ENCODE data around the gene UBE4A. TPM values are rescaled to one million over a fixed set of nuclear protein-coding genes. Genes with fewer than 3 reads are reported as not detected.

UBE4A gene
- total RNA-seq, 1 experiment from 2014 or later: 106 TPM

- Histone ChIP-seq H3K27me3 (replicated peaks; ENCODE audit: control insufficient read depth, insufficient read depth, low read length) (no peaks in the 10 kb centered on the region), H3K4me3 (ENCODE audit: low read depth, low read length) (no peak overlapping the region), H3K4me1 (peaks cover 5% of the 10 kb centered on the region), H3K36me3 (ENCODE audit: control insufficient read depth, insufficient read depth, low read length) (peaks cover 8% of the 10 kb centered on the region), H3K9me3 (no peaks in the 10 kb centered on the region)
- POLR2A ChIA-PET: no interaction called here
- H3K36me3 Mint-ChIP-seq (ENCODE audit: insufficient read depth, unreplicated experiment): peaks cover 66% of the 10 kb centered on the region
- no peaks in the 10 kb centered on the region for H3K4me1 Mint-ChIP-seq (ENCODE audit: low read depth, unreplicated experiment)
- DNase-seq: no peak
- intact Hi-C loops (cut with micrococcal nuclease; ENCODE audit: unreplicated experiment): no loop called here
- TF ChIP-seq, protein P1, sequence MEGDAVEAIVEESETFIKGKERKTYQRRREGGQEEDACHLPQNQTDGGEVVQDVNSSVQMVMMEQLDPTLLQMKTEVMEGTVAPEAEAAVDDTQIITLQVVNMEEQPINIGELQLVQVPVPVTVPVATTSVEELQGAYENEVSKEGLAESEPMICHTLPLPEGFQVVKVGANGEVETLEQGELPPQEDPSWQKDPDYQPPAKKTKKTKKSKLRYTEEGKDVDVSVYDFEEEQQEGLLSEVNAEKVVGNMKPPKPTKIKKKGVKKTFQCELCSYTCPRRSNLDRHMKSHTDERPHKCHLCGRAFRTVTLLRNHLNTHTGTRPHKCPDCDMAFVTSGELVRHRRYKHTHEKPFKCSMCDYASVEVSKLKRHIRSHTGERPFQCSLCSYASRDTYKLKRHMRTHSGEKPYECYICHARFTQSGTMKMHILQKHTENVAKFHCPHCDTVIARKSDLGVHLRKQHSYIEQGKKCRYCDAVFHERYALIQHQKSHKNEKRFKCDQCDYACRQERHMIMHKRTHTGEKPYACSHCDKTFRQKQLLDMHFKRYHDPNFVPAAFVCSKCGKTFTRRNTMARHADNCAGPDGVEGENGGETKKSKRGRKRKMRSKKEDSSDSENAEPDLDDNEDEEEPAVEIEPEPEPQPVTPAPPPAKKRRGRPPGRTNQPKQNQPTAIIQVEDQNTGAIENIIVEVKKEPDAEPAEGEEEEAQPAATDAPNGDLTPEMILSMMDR (IDR thresholded peaks at IDR 0.05; ENCODE audit: insufficient read depth in 1 of 2, low read depth in 1 of 2, low read length in 1 of 2, severe bottlenecking in 1 of 2, unreplicated experiment in 1 of 2): no peak
- CTCF ChIA-PET: interaction anchor here (0.9 to 1.1 kb wide), 3 partner anchors 101 to 558 kb away, joined by 3 to 5 read pairs (median 3); partner anchors contain the start of gene MPZL2
- H3K9me3 Mint-ChIP-seq (ENCODE audit: unreplicated experiment): no peaks in the 10 kb centered on the region
- no peaks in the 10 kb centered on the region for H3K27me3 Mint-ChIP-seq (ENCODE audit: insufficient read depth, unreplicated experiment)
- H3K4me3 Mint-ChIP-seq (ENCODE audit: unreplicated experiment): no peak overlapping the region
- no peak overlapping the region for H3K27ac Mint-ChIP-seq (ENCODE audit: unreplicated experiment)
- no TSS peak for BruUV-seq (replicated peaks)
Measured at GRCh38 chr11:118364956-118365615, 5.7 kb downstream of the UBE4A start.

DNA sequence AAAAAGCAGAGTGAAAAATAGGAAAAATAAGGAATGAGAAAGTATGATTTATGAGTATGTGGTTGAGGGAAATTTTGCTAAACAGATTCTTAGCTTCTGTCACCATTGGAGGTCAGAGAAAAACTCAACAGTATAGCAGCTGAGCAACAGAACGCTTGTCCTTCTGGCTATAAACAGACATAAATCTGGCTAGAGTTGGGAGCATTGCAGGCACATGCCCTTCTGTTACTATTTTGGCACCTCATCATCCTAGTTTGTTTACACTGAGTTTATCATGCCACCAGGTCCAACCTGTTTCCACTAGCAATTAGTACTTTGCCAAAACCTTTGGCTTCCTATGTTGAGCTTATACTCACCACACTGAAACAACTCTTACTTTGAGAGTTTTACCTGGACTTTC lies 6.9 kb downstream of the UBE4A start:
- Mint-ChIP-seq H3K9me3 (ENCODE audit: unreplicated experiment) (no peaks in the 10 kb centered on the region), H3K27me3 (ENCODE audit: insufficient read depth, unreplicated experiment) (no peaks in the 10 kb centered on the region), H3K36me3 (ENCODE audit: insufficient read depth, unreplicated experiment) (peaks cover 78% of the 10 kb centered on the region), H3K4me1 (ENCODE audit: low read depth, unreplicated experiment) (no peaks in the 10 kb centered on the region), H3K4me3 (ENCODE audit: unreplicated experiment) (no peak overlapping the region), H3K27ac (ENCODE audit: unreplicated experiment) (no peak overlapping the region)
- TF ChIP-seq, protein P1 (IDR thresholded peaks at IDR 0.05; ENCODE audit: insufficient read depth in 1 of 2, low read depth in 1 of 2, low read length in 1 of 2, severe bottlenecking in 1 of 2, unreplicated experiment in 1 of 2): no peak
- no TSS peak for BruUV-seq (replicated peaks)
- Histone ChIP-seq H3K27me3 (replicated peaks; ENCODE audit: control insufficient read depth, insufficient read depth, low read length) (no peaks in the 10 kb centered on the region), H3K36me3 (ENCODE audit: control insufficient read depth, insufficient read depth, low read length) (peaks cover 10% of the 10 kb centered on the region), H3K4me3 (ENCODE audit: low read depth, low read length) (no peak overlapping the region), H3K4me1 (no peaks in the 10 kb centered on the region), H3K9me3 (no peaks in the 10 kb centered on the region)
- DNase-seq: no peak
- intact Hi-C loops (cut with micrococcal nuclease; ENCODE audit: unreplicated experiment): no loop called here
- CTCF ChIA-PET: interaction anchor here (0.7 to 1.1 kb wide), 2 partner anchors 102 to 201 kb away, joined by 3 to 4 read pairs; partner anchors contain the start of gene MPZL2
- POLR2A ChIA-PET: no interaction called here

- DNase-seq: no peak
- TF ChIP-seq, protein P1 (IDR thresholded peaks at IDR 0.05; ENCODE audit: insufficient read depth in 1 of 2, low read depth in 1 of 2, low read length in 1 of 2, severe bottlenecking in 1 of 2, unreplicated experiment in 1 of 2): no peak
- no TSS peak for BruUV-seq (replicated peaks)
- intact Hi-C loops (cut with micrococcal nuclease; ENCODE audit: unreplicated experiment): no loop called here
- ChIA-PET CTCF (interaction anchor here (0.6 kb wide), 2 partner anchors 49 to 172 kb away, joined by 3 read pairs; no protein-coding TSS in a partner anchor), POLR2A (no interaction called here)
- no peaks in the 10 kb centered on the region for H3K9me3 Mint-ChIP-seq (ENCODE audit: unreplicated experiment)
- Histone ChIP-seq H3K4me1 (no peaks in the 10 kb centered on the region), H3K36me3 (ENCODE audit: control insufficient read depth, insufficient read depth, low read length) (peaks cover 13% of the 10 kb centered on the region), H3K4me3 (ENCODE audit: low read depth, low read length) (no peak overlapping the region), H3K27me3 (replicated peaks; ENCODE audit: control insufficient read depth, insufficient read depth, low read length) (no peaks in the 10 kb centered on the region), H3K9me3 (no peaks in the 10 kb centered on the region)
- H3K27me3 Mint-ChIP-seq (ENCODE audit: insufficient read depth, unreplicated experiment): no peaks in the 10 kb centered on the region
- H3K4me3 Mint-ChIP-seq (ENCODE audit: unreplicated experiment): no peak overlapping the region
- no peaks in the 10 kb centered on the region for H3K4me1 Mint-ChIP-seq (ENCODE audit: low read depth, unreplicated experiment)
- H3K27ac Mint-ChIP-seq (ENCODE audit: unreplicated experiment): no peak overlapping the region
- H3K36me3 Mint-ChIP-seq (ENCODE audit: insufficient read depth, unreplicated experiment): peaks cover 98% of the 10 kb centered on the region
Measured at GRCh38 chr11:118370774-118371173, 11.4 kb downstream of the UBE4A start.

Measured in Caco-2 (cell line).